Activated T-helper 1 cell treated with anti-CD3 and anti-CD28 coated beads, Interleukin-12 subunit alpha, Interleukin-12 subunit beta, Interleukin-2, Interleukin-4 antibody, amounts not matched to agents 30 ng/mL and 10 ng/mL and 1 ng/mL, durations not matched to agents 14 hours and 24 hours and 36 hours (primary cell): Measurements from ENCODE around the gene DGKI. TPM values are rescaled to one million over a fixed set of nuclear protein-coding genes. Genes with fewer than 3 reads are reported as not detected.

ENCODE experiments used
- DNase-seq: peaks from one replicate; pipeline ENCODE4 v3.0.0; 2021; ENCODE audit warnings: low spot score
- H3K27ac Mint-ChIP-seq: one replicate; pipeline ENCODE4 v1.8.0; 2021; ENCODE audit warnings: mild to moderate bottlenecking, mixed read lengths
- H3K27me3 Mint-ChIP-seq: one replicate; pipeline ENCODE4 v1.8.0; 2022; ENCODE audit warnings: mild to moderate bottlenecking, moderate library complexity, mixed read lengths; ENCODE audit not compliant: insufficient read depth
- H3K36me3 Mint-ChIP-seq: one replicate; pipeline ENCODE4 v1.8.0; 2021; ENCODE audit warnings: low read depth, mixed read lengths
- H3K4me1 Mint-ChIP-seq: one replicate; pipeline ENCODE4 v1.8.0; 2021; ENCODE audit warnings: low read depth, mixed read lengths
- H3K4me3 Mint-ChIP-seq: one replicate; pipeline ENCODE4 v1.8.0; 2021; ENCODE audit warnings: mild to moderate bottlenecking, moderate library complexity, mixed read lengths
- H3K9me3 Mint-ChIP-seq: one replicate; pipeline ENCODE4 v1.8.0; 2021; ENCODE audit warnings: mixed read lengths
- intact Hi-C: fragments of 100-400 bp; cut with micrococcal nuclease; formaldehyde crosslinking; loops from one replicate; pipeline ENCODE4 v1.15.1; 2024
- total RNA-seq: library from RNA; stranded (reverse); gene quantifications from 2 replicates; pipeline ENCODE4 v1.2.3, GENCODE V29; 2022

Gene DGKI
- total RNA-seq, 1 donor from 2014 or later, result 27.3 TPM

GRCh38 chr7:137408126-137408525 is 438.6 kb downstream of the DGKI start:
- H3K36me3 Mint-ChIP-seq, result no peaks in the 10 kb centered on the region
- no peaks in the 10 kb centered on the region for H3K27me3 Mint-ChIP-seq
- H3K9me3 Mint-ChIP-seq, result no peaks in the 10 kb centered on the region

GRCh38 chr7:137407078-137407477 is 439.7 kb downstream of the DGKI start:
- intact Hi-C loops, result no loop called here
- H3K27ac Mint-ChIP-seq, result no peak overlapping the region
- no peaks in the 10 kb centered on the region for H3K27me3 Mint-ChIP-seq
- H3K36me3 Mint-ChIP-seq, result no peaks in the 10 kb centered on the region
- H3K4me3 Mint-ChIP-seq, result no peak overlapping the region
- no peak for DNase-seq
- no peaks in the 10 kb centered on the region for H3K4me1 Mint-ChIP-seq
- H3K9me3 Mint-ChIP-seq, result no peaks in the 10 kb centered on the region

More at GRCh38 chr7:137408126-137408525, 438.6 kb downstream of the DGKI start:
- intact Hi-C loops, result no loop called here
- no peak overlapping the region for H3K4me3 Mint-ChIP-seq
- no peak for DNase-seq
- no peaks in the 10 kb centered on the region for H3K4me1 Mint-ChIP-seq
- H3K27ac Mint-ChIP-seq, result no peak overlapping the region

- no peaks in the 10 kb centered on the region for H3K4me1 Mint-ChIP-seq
- H3K27ac Mint-ChIP-seq, result no peak overlapping the region
- H3K36me3 Mint-ChIP-seq, result no peaks in the 10 kb centered on the region
- H3K27me3 Mint-ChIP-seq, result no peaks in the 10 kb centered on the region
- no peaks in the 10 kb centered on the region for H3K9me3 Mint-ChIP-seq
- H3K4me3 Mint-ChIP-seq, result no peak overlapping the region
- intact Hi-C loops, result no loop called here
- DNase-seq, result no peak
Measured at GRCh38 chr7:137404660-137405317, 442.0 kb downstream of the DGKI start.

- Mint-ChIP-seq H3K27me3 (no peaks in the 10 kb centered on the region), H3K36me3 (no peaks in the 10 kb centered on the region), H3K27ac (no peak overlapping the region), H3K4me1 (no peaks in the 10 kb centered on the region), H3K4me3 (no peak overlapping the region), H3K9me3 (no peaks in the 10 kb centered on the region)
- intact Hi-C loops, result no loop called here
- DNase-seq, result no peak
Measured at GRCh38 chr7:137403353-137403695, 443.4 kb downstream of the DGKI start.

GRCh38 chr7:137402536-137403352 is 444.0 kb downstream of the DGKI start:
- H3K4me3 Mint-ChIP-seq, result no peak overlapping the region
- no peak for DNase-seq
- H3K4me1 Mint-ChIP-seq, result no peaks in the 10 kb centered on the region
- intact Hi-C loops, result no loop called here
- no peaks in the 10 kb centered on the region for H3K36me3 Mint-ChIP-seq
- no peaks in the 10 kb centered on the region for H3K27me3 Mint-ChIP-seq
- H3K9me3 Mint-ChIP-seq, result no peaks in the 10 kb centered on the region
- H3K27ac Mint-ChIP-seq, result no peak overlapping the region

- Mint-ChIP-seq H3K27me3 (no peaks in the 10 kb centered on the region), H3K36me3 (no peaks in the 10 kb centered on the region), H3K27ac (no peak overlapping the region), H3K9me3 (no peaks in the 10 kb centered on the region), H3K4me1 (no peaks in the 10 kb centered on the region), H3K4me3 (no peak overlapping the region)
- DNase-seq, result no peak
- intact Hi-C loops, result no loop called here
Measured at GRCh38 chr7:137399827-137400823, 446.6 kb downstream of the DGKI start.

- Mint-ChIP-seq H3K4me3 (no peak overlapping the region), H3K36me3 (no peaks in the 10 kb centered on the region), H3K9me3 (no peaks in the 10 kb centered on the region), H3K27me3 (no peaks in the 10 kb centered on the region), H3K27ac (no peak overlapping the region), H3K4me1 (no peaks in the 10 kb centered on the region)
- intact Hi-C loops, result no loop called here
- DNase-seq, result no peak
Measured at GRCh38 chr7:137396051-137396450, 450.7 kb downstream of the DGKI start.

GRCh38 chr7:137395420-137395819 is 451.4 kb downstream of the DGKI start:
- Mint-ChIP-seq H3K4me1 (no peaks in the 10 kb centered on the region), H3K9me3 (no peaks in the 10 kb centered on the region), H3K27me3 (no peaks in the 10 kb centered on the region), H3K27ac (no peak overlapping the region), H3K4me3 (no peak overlapping the region), H3K36me3 (no peaks in the 10 kb centered on the region)
- intact Hi-C loops, result no loop called here
- no peak for DNase-seq

GRCh38 chr7:137393570-137393969 is 453.2 kb downstream of the DGKI start:
- H3K9me3 Mint-ChIP-seq, result peaks cover 4% of the 10 kb centered on the region
- H3K4me3 Mint-ChIP-seq, result no peak overlapping the region
- intact Hi-C loops, result no loop called here
- no peak for DNase-seq
- no peaks in the 10 kb centered on the region for H3K36me3 Mint-ChIP-seq
- H3K27ac Mint-ChIP-seq, result no peak overlapping the region
- H3K4me1 Mint-ChIP-seq, result no peaks in the 10 kb centered on the region
- no peaks in the 10 kb centered on the region for H3K27me3 Mint-ChIP-seq

GRCh38 chr7:137390076-137390475 is 456.7 kb downstream of the DGKI start:
- intact Hi-C loops, result no loop called here
- H3K9me3 Mint-ChIP-seq, result peaks cover 4% of the 10 kb centered on the region
- no peak for DNase-seq

GRCh38 chr7:137388916-137389315 is 457.9 kb downstream of the DGKI start:
- H3K27me3 Mint-ChIP-seq, result no peaks in the 10 kb centered on the region
- peaks cover 4% of the 10 kb centered on the region for H3K9me3 Mint-ChIP-seq
- H3K4me3 Mint-ChIP-seq, result no peak overlapping the region
- H3K36me3 Mint-ChIP-seq, result no peaks in the 10 kb centered on the region
- H3K27ac Mint-ChIP-seq, result no peak overlapping the region
- DNase-seq, result no peak
- intact Hi-C loops, result no loop called here
- no peaks in the 10 kb centered on the region for H3K4me1 Mint-ChIP-seq

More at GRCh38 chr7:137390076-137390475, 456.7 kb downstream of the DGKI start:
- Mint-ChIP-seq H3K4me3 (no peak overlapping the region), H3K4me1 (no peaks in the 10 kb centered on the region), H3K27me3 (no peaks in the 10 kb centered on the region), H3K36me3 (no peaks in the 10 kb centered on the region), H3K27ac (no peak overlapping the region)

GRCh38 chr7:137386966-137387365 is 459.8 kb downstream of the DGKI start:
- intact Hi-C loops, result no loop called here
- Mint-ChIP-seq H3K27me3 (no peaks in the 10 kb centered on the region), H3K4me1 (no peaks in the 10 kb centered on the region), H3K9me3 (peaks cover 4% of the 10 kb centered on the region), H3K4me3 (no peak overlapping the region), H3K27ac (no peak overlapping the region), H3K36me3 (no peaks in the 10 kb centered on the region)
- no peak for DNase-seq

GRCh38 chr7:137381045-137381444 is 465.7 kb downstream of the DGKI start:
- no peaks in the 10 kb centered on the region for H3K27me3 Mint-ChIP-seq
- intact Hi-C loops, result no loop called here
- no peak overlapping the region for H3K4me3 Mint-ChIP-seq
- H3K9me3 Mint-ChIP-seq, result no peaks in the 10 kb centered on the region
- H3K36me3 Mint-ChIP-seq, result no peaks in the 10 kb centered on the region
- H3K27ac Mint-ChIP-seq, result no peak overlapping the region
- no peak for DNase-seq
- no peaks in the 10 kb centered on the region for H3K4me1 Mint-ChIP-seq
